ENCODE data around the gene RAB36. TPM values are rescaled to one million over a fixed set of nuclear protein-coding genes. Genes with fewer than 3 reads are reported as not detected.

The RAB36 gene
- total RNA-seq, 4 donors from 2014 or later, result 1.2 to 3.6 (median 1.8) TPM

GRCh38 chr22:23113847-23114720 lies 31.2 kb upstream of the RAB36 start:
- no peak overlapping the region for H3K4me3 ChIP-seq (ENCODE audit: low read depth, poor library complexity, severe bottlenecking)
- intact Hi-C loops (cut with DNase I; ENCODE audit: low total_unique reads), result no loop called here
- TF ChIP-seq POLR2A (IDR thresholded peaks at IDR 0.05), result no peak
- no peak for TF ChIP-seq CTCF (IDR thresholded peaks at IDR 0.05)
- WGBS, 2 donors, result 88 to 90% methylated on average over 16 to 18 of the region's 18 CpGs
- DNase-seq (ENCODE audit: low spot score in 2 of 2), result no peak

- no peak overlapping the region for H3K4me3 ChIP-seq (ENCODE audit: low read depth, poor library complexity, severe bottlenecking)
- 93 to 95% methylated on average over 2 of the region's 2 CpGs for WGBS, 2 donors
- TF ChIP-seq CTCF (IDR thresholded peaks at IDR 0.05), result no peak
- TF ChIP-seq POLR2A (IDR thresholded peaks at IDR 0.05), result no peak
- no peak for DNase-seq (ENCODE audit: low spot score in 2 of 2)
- intact Hi-C loops (cut with DNase I; ENCODE audit: low total_unique reads), result no loop called here
These were observed 30.6 kb upstream of the RAB36 start for GRCh38 chr22:23114721-23115020.

GRCh38 chr22:23115369-23115768 lies 29.9 kb upstream of the RAB36 start:
- no peak for TF ChIP-seq CTCF (IDR thresholded peaks at IDR 0.05)
- TF ChIP-seq POLR2A (IDR thresholded peaks at IDR 0.05), result no peak
- H3K4me3 ChIP-seq (ENCODE audit: low read depth, poor library complexity, severe bottlenecking), result no peak overlapping the region
- intact Hi-C loops (cut with DNase I; ENCODE audit: low total_unique reads), result no loop called here
- WGBS, 2 donors, result 91 to 94% methylated on average over 7 of the region's 7 CpGs
- no peak for DNase-seq (ENCODE audit: low spot score in 2 of 2)

- no peak for DNase-seq (ENCODE audit: low spot score in 2 of 2)
- intact Hi-C loops (cut with DNase I; ENCODE audit: low total_unique reads), result no loop called here
- TF ChIP-seq POLR2A (IDR thresholded peaks at IDR 0.05) (no peak), CTCF (IDR thresholded peaks at IDR 0.05) (no peak)
- no peak overlapping the region for H3K4me3 ChIP-seq (ENCODE audit: low read depth, poor library complexity, severe bottlenecking)
- WGBS, 2 donors, result 89 to 92% methylated on average over 17 to 18 of the region's 18 CpGs
These were observed 29.3 kb upstream of the RAB36 start for GRCh38 chr22:23115825-23116494.

- intact Hi-C loops (cut with DNase I; ENCODE audit: low total_unique reads), result no loop called here
- no peak overlapping the region for H3K4me3 ChIP-seq (ENCODE audit: low read depth, poor library complexity, severe bottlenecking)
- no peak for DNase-seq (ENCODE audit: low spot score in 2 of 2)
- TF ChIP-seq CTCF (IDR thresholded peaks at IDR 0.05) (no peak), POLR2A (IDR thresholded peaks at IDR 0.05) (no peak)
- 84 to 86% methylated on average over 10 of the region's 10 CpGs for WGBS, 2 donors
These were observed 28.6 kb upstream of the RAB36 start for GRCh38 chr22:23116506-23117263.

Measured in lower leg skin (tissue), 4 donors.